OCI-LY7 (cell line): ENCODE results near the gene NCF4.

Experiments used
- EZH2phosphoT487 ChIP-seq: fragments of 200-600 bp; sonication (generic); IDR thresholded peaks from 2 replicates; pipeline ENCODE4 v1.6.1; 2018; ENCODE audit warnings: low read depth, borderline replicate concordance, mild to moderate bottlenecking, mixed run types, antibody characterized with exemption, low read length, moderate library complexity, mixed read lengths
- TF ChIP-seq, protein P1 (sequence below): fragments of 200-600 bp; sonication (generic); conservative IDR thresholded peaks from 2 replicates; pipeline ENCODE4 v1.5.1; 2014; ENCODE audit warnings: mild to moderate bottlenecking, antibody characterized with exemption, low read length, moderate library complexity, mixed read lengths

DNA sequence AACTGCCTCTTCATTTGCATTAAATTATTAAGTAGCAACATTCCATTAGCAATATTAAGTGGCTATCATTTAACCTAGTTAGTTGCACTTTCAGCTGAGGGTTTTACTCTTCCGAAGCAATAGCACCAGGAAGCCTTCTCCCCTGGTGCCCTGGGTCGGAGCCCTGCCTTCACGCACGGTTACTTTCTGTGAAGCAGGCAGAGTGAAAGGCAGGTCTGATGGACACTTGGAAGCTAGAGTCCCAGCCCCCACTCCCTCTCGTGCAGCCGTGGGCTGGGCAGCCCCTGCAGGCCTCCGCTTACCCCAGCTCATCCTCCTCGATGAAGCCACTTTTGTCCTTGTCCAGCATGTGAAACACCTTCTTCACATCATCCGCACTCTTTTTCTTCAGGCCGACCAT is 46.0 kb upstream of the NCF4 start:
- TF ChIP-seq, protein P1, sequence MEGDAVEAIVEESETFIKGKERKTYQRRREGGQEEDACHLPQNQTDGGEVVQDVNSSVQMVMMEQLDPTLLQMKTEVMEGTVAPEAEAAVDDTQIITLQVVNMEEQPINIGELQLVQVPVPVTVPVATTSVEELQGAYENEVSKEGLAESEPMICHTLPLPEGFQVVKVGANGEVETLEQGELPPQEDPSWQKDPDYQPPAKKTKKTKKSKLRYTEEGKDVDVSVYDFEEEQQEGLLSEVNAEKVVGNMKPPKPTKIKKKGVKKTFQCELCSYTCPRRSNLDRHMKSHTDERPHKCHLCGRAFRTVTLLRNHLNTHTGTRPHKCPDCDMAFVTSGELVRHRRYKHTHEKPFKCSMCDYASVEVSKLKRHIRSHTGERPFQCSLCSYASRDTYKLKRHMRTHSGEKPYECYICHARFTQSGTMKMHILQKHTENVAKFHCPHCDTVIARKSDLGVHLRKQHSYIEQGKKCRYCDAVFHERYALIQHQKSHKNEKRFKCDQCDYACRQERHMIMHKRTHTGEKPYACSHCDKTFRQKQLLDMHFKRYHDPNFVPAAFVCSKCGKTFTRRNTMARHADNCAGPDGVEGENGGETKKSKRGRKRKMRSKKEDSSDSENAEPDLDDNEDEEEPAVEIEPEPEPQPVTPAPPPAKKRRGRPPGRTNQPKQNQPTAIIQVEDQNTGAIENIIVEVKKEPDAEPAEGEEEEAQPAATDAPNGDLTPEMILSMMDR, result no peak
- no peak for TF ChIP-seq EZH2phosphoT487
